ENCODE measurements around the gene BMERB1. TPM values are rescaled to one million over a fixed set of nuclear protein-coding genes. Genes with fewer than 3 reads are reported as not detected.

The BMERB1 gene
- total RNA-seq, 3 donors from 2014 or later: 25.3 to 77.8 (median 38.7) TPM

DNA sequence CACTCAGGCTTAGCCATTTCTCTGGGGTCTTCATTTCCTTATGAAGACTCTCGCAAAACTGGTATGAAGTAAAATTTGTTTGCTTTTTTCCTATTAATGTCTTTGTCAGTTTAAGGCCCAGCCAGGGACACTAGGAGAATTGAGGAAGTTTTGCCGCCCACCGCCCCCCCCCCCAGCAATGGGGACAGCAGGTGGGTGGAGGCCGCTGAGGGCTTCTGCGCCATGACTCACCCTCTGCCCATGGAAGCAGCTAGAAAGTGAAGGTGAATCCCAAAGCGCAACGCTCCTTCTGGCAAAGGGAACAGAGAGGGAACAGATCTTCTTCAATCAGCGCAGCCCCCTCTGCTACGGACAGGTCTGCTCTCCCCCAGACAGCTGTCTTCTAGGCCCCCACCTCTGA, 158.8 kb downstream of the BMERB1 start:
- no peak for DNase-seq (ENCODE audit: low spot score in 2 of 2)
- intact Hi-C loops (cut with DNase I; ENCODE audit: low total_unique reads): no loop called here
- no peaks in the 10 kb centered on the region for H3K4me1 ChIP-seq
- no peak overlapping the region for H3K27ac ChIP-seq
- no peaks in the 10 kb centered on the region for H3K9me3 ChIP-seq
- no peak overlapping the region for H3K4me3 ChIP-seq
- TF ChIP-seq POLR2AphosphoS5 (IDR thresholded peaks at IDR 0.05): no peak
- H3K36me3 ChIP-seq: peaks cover 6% of the 10 kb centered on the region
- no peaks in the 10 kb centered on the region for H3K27me3 ChIP-seq

DNA sequence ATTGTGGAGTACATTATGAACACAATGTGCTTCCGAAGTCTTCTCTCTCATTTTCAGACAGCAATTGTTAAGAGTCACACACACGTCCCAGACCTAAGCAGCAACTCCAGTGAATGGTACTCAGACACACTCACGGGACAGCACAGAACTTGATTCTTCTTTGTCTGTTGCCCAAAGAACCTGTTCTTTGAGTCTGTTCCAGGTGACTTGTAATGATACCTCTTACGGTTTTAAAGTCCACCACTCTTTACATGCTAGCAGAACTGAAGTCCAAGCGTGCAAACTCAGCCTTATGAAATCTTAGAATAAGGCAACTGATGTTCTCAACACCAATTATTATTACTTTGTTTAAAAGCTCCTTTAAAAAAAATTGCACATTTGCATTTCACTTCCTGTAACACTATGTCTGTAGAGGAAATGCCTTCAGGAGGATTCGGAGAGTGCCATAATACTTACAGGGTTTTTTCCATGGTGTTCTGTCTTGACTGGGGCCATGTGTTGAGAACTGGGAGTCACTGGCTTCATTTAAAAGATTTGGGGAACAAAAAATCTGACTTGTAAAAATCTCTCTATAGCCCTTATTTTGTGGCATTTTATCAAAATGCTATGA, 160.4 kb downstream of the BMERB1 start:
- intact Hi-C loops (cut with DNase I; ENCODE audit: low total_unique reads): no loop called here
- peaks cover 10% of the 10 kb centered on the region for H3K36me3 ChIP-seq
- DNase-seq (ENCODE audit: low spot score in 2 of 2): no peak

DNA sequence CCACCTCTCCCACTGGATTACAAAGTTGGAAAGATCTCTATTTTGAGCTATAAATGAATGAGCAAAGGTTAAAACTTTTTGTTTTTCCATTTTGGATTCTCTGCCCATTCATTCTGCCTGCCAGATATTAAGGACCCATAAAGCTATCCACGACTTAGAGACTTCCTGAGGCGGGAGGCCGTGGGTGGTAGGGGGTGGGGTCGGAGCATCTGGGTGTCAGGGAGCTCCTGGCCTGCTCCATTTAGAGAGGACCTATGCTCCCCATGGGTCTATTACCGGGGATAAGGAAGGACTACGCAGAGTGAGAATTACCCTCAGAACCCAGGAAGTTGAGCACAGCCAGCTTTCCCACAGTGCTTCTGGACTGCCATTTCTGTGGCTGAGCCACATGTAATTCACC, 162.7 kb downstream of the BMERB1 start:
- H3K4me3 ChIP-seq: no peak overlapping the region
- TF ChIP-seq, protein P1, sequence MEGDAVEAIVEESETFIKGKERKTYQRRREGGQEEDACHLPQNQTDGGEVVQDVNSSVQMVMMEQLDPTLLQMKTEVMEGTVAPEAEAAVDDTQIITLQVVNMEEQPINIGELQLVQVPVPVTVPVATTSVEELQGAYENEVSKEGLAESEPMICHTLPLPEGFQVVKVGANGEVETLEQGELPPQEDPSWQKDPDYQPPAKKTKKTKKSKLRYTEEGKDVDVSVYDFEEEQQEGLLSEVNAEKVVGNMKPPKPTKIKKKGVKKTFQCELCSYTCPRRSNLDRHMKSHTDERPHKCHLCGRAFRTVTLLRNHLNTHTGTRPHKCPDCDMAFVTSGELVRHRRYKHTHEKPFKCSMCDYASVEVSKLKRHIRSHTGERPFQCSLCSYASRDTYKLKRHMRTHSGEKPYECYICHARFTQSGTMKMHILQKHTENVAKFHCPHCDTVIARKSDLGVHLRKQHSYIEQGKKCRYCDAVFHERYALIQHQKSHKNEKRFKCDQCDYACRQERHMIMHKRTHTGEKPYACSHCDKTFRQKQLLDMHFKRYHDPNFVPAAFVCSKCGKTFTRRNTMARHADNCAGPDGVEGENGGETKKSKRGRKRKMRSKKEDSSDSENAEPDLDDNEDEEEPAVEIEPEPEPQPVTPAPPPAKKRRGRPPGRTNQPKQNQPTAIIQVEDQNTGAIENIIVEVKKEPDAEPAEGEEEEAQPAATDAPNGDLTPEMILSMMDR (IDR thresholded peaks at IDR 0.05): no peak
- no peak for TF ChIP-seq POLR2AphosphoS5 (IDR thresholded peaks at IDR 0.05)
- no peak for TF ChIP-seq POLR2A (IDR thresholded peaks at IDR 0.05)
- H3K27ac ChIP-seq: no peak overlapping the region
- intact Hi-C loops (cut with DNase I; ENCODE audit: low total_unique reads): no loop called here
- H3K4me1 ChIP-seq: no peaks in the 10 kb centered on the region
- no peaks in the 10 kb centered on the region for H3K27me3 ChIP-seq
- DNase-seq (ENCODE audit: low spot score in 2 of 2): no peak
- H3K9me3 ChIP-seq: no peaks in the 10 kb centered on the region
- H3K36me3 ChIP-seq: peaks cover 21% of the 10 kb centered on the region

More for the DNA sequence above, 160.4 kb downstream of the BMERB1 start:
- no peaks in the 10 kb centered on the region for H3K27me3 ChIP-seq
- H3K9me3 ChIP-seq: no peaks in the 10 kb centered on the region
- no peaks in the 10 kb centered on the region for H3K4me1 ChIP-seq
- no peak overlapping the region for H3K27ac ChIP-seq
- no peak for TF ChIP-seq POLR2A (IDR thresholded peaks at IDR 0.05)
- TF ChIP-seq, protein P1 (IDR thresholded peaks at IDR 0.05): no peak
- TF ChIP-seq POLR2AphosphoS5 (IDR thresholded peaks at IDR 0.05): no peak
- H3K4me3 ChIP-seq: no peak overlapping the region

DNA sequence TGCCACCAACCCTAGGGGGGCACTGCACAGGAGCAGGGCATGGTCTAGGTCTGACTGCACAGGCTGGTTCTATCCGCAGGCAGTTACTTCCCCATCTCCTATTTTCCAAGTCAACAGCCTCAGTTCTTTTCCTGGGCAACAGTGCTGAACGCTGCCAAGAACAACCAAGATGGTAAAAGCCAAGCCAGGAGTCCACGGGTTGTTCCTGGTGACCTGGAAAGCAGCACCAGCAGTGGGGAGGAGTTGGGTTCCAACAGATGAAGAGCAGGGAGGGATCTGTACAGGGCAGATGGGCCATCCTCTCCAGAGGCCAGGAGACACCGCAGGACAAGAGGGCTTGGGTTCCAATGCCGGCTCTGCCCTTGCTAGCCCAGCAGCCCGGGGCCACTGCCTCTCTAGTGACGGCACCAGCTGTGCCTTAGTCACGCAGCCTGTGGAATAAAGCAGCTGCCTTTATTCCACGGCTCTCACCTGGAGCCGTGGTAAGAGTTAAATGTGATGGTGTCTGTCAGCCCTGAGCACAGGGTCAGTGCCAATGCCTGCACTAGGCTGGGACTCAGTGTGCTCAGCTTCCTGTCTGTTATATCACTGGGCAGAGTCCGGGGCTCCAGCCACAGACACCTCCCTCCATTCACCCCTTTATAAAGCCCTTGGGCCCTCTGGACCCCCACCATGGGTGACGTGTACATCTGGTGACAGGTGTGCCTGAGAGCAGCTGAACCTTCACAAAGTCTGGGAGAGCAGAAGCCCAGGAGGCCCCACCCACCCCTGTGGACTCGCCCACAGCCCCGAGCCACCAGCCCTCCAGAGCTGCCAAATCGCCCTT, 163.6 kb downstream of the BMERB1 start:
- TF ChIP-seq, protein P1 (IDR thresholded peaks at IDR 0.05): no peak
- TF ChIP-seq POLR2A (IDR thresholded peaks at IDR 0.05) (no peak), POLR2AphosphoS5 (IDR thresholded peaks at IDR 0.05) (no peak)
- Histone ChIP-seq H3K4me1 (no peaks in the 10 kb centered on the region), H3K4me3 (no peak overlapping the region), H3K9me3 (no peaks in the 10 kb centered on the region), H3K27me3 (no peaks in the 10 kb centered on the region), H3K27ac (no peak overlapping the region), H3K36me3 (peaks cover 26% of the 10 kb centered on the region)
- intact Hi-C loops (cut with DNase I; ENCODE audit: low total_unique reads): no loop called here
- DNase-seq (ENCODE audit: low spot score in 2 of 2): no peak

DNA sequence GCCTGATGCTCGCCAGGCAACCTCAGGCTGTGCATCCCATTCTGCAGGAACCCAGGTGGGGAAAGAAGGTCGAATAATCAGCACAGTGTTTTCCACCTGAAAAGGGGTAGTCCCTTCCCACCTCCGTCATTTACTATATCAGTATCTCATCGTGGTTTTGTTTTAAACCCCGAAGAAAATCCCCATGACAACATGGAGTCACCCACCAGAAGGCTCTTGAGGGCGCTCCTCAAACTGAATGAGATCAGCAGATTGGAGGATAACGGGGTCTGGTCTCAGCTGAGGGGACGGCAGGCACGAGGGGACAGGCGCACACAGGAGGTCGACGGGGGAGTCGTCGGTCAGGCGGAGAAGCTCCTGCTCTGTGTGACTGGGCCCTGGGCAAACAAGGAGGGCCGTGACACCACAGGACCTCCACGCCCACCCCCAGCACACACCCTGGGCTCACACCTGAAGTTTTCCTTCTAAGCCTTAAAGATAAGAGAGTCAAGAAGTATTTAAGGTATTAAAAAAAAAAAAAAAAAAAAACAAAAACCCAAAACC, 164.3 kb downstream of the BMERB1 start:
- Histone ChIP-seq H3K4me3 (no peak overlapping the region), H3K4me1 (no peaks in the 10 kb centered on the region), H3K27ac (no peak overlapping the region), H3K36me3 (peaks cover 30% of the 10 kb centered on the region), H3K9me3 (no peaks in the 10 kb centered on the region), H3K27me3 (no peaks in the 10 kb centered on the region)
- intact Hi-C loops (cut with DNase I; ENCODE audit: low total_unique reads): no loop called here
- TF ChIP-seq, protein P1 (IDR thresholded peaks at IDR 0.05): no peak
- no peak for TF ChIP-seq POLR2A (IDR thresholded peaks at IDR 0.05)
- no peak for TF ChIP-seq POLR2AphosphoS5 (IDR thresholded peaks at IDR 0.05)
- no peak for DNase-seq (ENCODE audit: low spot score in 2 of 2)
